WTC11 (cell line): ENCODE measurements around the gene IQSEC1. TPM values are rescaled to one million over a fixed set of nuclear protein-coding genes. Genes with fewer than 3 reads are reported as not detected.
A peak's percentile ranks its signal among the peaks of the same experiment; 100 is the strongest.
"Not testable (repeated sequence)": the region's sequence is repeated elsewhere in the genome, so short reads cannot be mapped to it uniquely, and the experiment has no call there.

Experiments
- ATAC-seq: fragments of 200-7000 bp; cut with Tn5 transposase; 2 replicates; pipeline ENCODE4 v1.10.0; 2021; ENCODE audit warnings: mild to moderate bottlenecking, moderate library complexity
- CTCF ChIA-PET: fragments of 300-600 bp; sonication (Branson Sonifier 250); formaldehyde crosslinking; loops from one replicate; lab custom pipeline; 2021; ENCODE audit warnings: antibody characterized with exemption; lab: Charles Lee
- POLR2A ChIA-PET: fragments of 350-600 bp; sonication (Branson Sonifier 250); formaldehyde crosslinking; loops from one replicate; lab custom pipeline; 2021; ENCODE audit warnings: antibody characterized with exemption; lab: Charles Lee
- DNase-seq: peaks from one replicate; pipeline ENCODE4 v3.0.0; 2021; ENCODE audit warnings: low spot score
- H3K27ac Mint-ChIP-seq: 2 replicates; pipeline ENCODE4 v1.8.0; 2021; ENCODE audit warnings: mixed read lengths
- H3K27me3 Mint-ChIP-seq: 2 replicates; pipeline ENCODE4 v1.8.0; 2021; ENCODE audit warnings: low read depth, mild to moderate bottlenecking, moderate library complexity, mixed read lengths
- H3K36me3 Mint-ChIP-seq: 2 replicates; pipeline ENCODE4 v1.8.0; 2021; ENCODE audit warnings: mixed read lengths
- H3K4me1 Mint-ChIP-seq: 2 replicates; pipeline ENCODE4 v1.8.0; 2022; ENCODE audit warnings: mixed read lengths
- H3K4me3 Mint-ChIP-seq: 2 replicates; pipeline ENCODE4 v1.8.0; 2021; ENCODE audit warnings: mild to moderate bottlenecking, moderate library complexity, mixed read lengths
- H3K9me3 Mint-ChIP-seq: 2 replicates; pipeline ENCODE4 v1.8.0; 2021; ENCODE audit warnings: mixed read lengths
- AR ChIP-seq: fragments of 250-450 bp; sonication (Bioruptor Pico); IDR thresholded peaks from 2 replicates; pipeline ENCODE4 v1.9.0; 2021; ENCODE audit warnings: mild to moderate bottlenecking
- E2F4 ChIP-seq: sonication (generic); formaldehyde crosslinking; IDR thresholded peaks from 2 replicates; pipeline ENCODE4 v1.8.1; 2022; ENCODE audit warnings: low read depth, mild to moderate bottlenecking, moderate library complexity, missing genetic modification reagents, borderline replicate concordance
- ESRRA ChIP-seq: sonication (generic); formaldehyde crosslinking; IDR thresholded peaks from 2 replicates; pipeline ENCODE4 v1.8.1; 2022; ENCODE audit warnings: mild to moderate bottlenecking, missing genetic modification reagents, borderline replicate concordance
- MAX ChIP-seq: sonication (generic); formaldehyde crosslinking; IDR thresholded peaks from 2 replicates; pipeline ENCODE4 v1.8.0; 2022; ENCODE audit warnings: mild to moderate bottlenecking, missing genetic modification reagents
- PREB ChIP-seq: sonication (generic); formaldehyde crosslinking; IDR thresholded peaks from 2 replicates; pipeline ENCODE4 v1.8.1; 2022; ENCODE audit warnings: mild to moderate bottlenecking, missing genetic modification reagents, moderate library complexity, borderline replicate concordance
- PRRX2 ChIP-seq: fragments of 250-450 bp; sonication (Bioruptor Pico); IDR thresholded peaks from 2 replicates; pipeline ENCODE4 v1.8.0; 2021; ENCODE audit warnings: mild to moderate bottlenecking
- SP1 ChIP-seq: sonication (generic); formaldehyde crosslinking; conservative IDR thresholded peaks from 2 replicates; pipeline ENCODE4 v1.8.1; 2022; ENCODE audit warnings: missing genetic modification reagents
- TP53 ChIP-seq: sonication (generic); formaldehyde crosslinking; IDR thresholded peaks from 2 replicates; pipeline ENCODE4 v1.8.1; 2023; ENCODE audit warnings: mild to moderate bottlenecking, missing genetic modification reagents
- ZNF121 ChIP-seq: sonication (generic); formaldehyde crosslinking; IDR thresholded peaks from 2 replicates; pipeline ENCODE4 v1.8.0; 2023; ENCODE audit warnings: missing genetic modification reagents
- ZNF232 ChIP-seq: sonication (generic); formaldehyde crosslinking; IDR thresholded peaks from 2 replicates; pipeline ENCODE4 v1.8.0; 2022; ENCODE audit warnings: mild to moderate bottlenecking, missing genetic modification reagents
- ZNF263 ChIP-seq: sonication (generic); formaldehyde crosslinking; IDR thresholded peaks from 2 replicates; pipeline ENCODE4 v1.8.1; 2022; ENCODE audit warnings: low read depth, mild to moderate bottlenecking, moderate library complexity, missing genetic modification reagents
- ZNF396 ChIP-seq: fragments of 250-450 bp; sonication (Bioruptor Pico); IDR thresholded peaks from 2 replicates; pipeline ENCODE4 v1.8.0; 2021; ENCODE audit warnings: mild to moderate bottlenecking, moderate library complexity, borderline replicate concordance
- ZNF423 ChIP-seq: fragments of 250-450 bp; sonication (Bioruptor Pico); IDR thresholded peaks from 2 replicates; pipeline ENCODE4 v2.1.2; 2022; ENCODE audit warnings: mild to moderate bottlenecking, moderate library complexity
- ZNF425 ChIP-seq: fragments of 250-450 bp; sonication (Bioruptor Pico); conservative IDR thresholded peaks from 2 replicates; pipeline ENCODE4 v1.9.0; 2021; ENCODE audit warnings: mild to moderate bottlenecking
- total RNA-seq: library from RNA; stranded (reverse); gene quantifications from 3 replicates; pipeline ENCODE4 v1.2.3, GENCODE V29; 2021

Gene IQSEC1
- total RNA-seq, 1 experiment from 2014 or later: 35.0 TPM

GRCh38 chr3:12878758-12879157 is 194.5 kb downstream of the IQSEC1 start:
- H3K27me3 Mint-ChIP-seq: peaks cover 42% of the 10 kb centered on the region
- CTCF ChIA-PET: interaction anchor here (1.0 to 7.2 kb wide), 2 partner anchors 11 to 13 kb away, joined by 4 to 57 read pairs; no protein-coding TSS in a partner anchor
- H3K4me3 Mint-ChIP-seq, H3K9me3 Mint-ChIP-seq, ATAC-seq, H3K4me1 Mint-ChIP-seq, H3K27ac Mint-ChIP-seq, H3K36me3 Mint-ChIP-seq, DNase-seq, POLR2A ChIA-PET: not testable (repeated sequence)

- ChIA-PET CTCF (interaction anchor here (0.6 to 7.2 kb wide), 6 partner anchors 9 to 657 kb away, joined by 3 to 57 read pairs (median 9); partner anchors contain the start of gene RPL32), POLR2A (no interaction called here)
- Mint-ChIP-seq H3K4me1 (peaks cover 6% of the 10 kb centered on the region), H3K4me3 (no peak overlapping the region), H3K27ac (no peak overlapping the region), H3K27me3 (peaks cover 42% of the 10 kb centered on the region), H3K36me3 (no peaks in the 10 kb centered on the region), H3K9me3 (no peaks in the 10 kb centered on the region)
- no peak for DNase-seq
- TF ChIP-seq AR (CRISPR knock-in tag): no peak
- ATAC-seq: peak; percentile 2; the same call in 1 of the 2 replicates
Measured at GRCh38 chr3:12878141-12878574, 195.1 kb downstream of the IQSEC1 start.

GRCh38 chr3:12877040-12877439 is 196.2 kb downstream of the IQSEC1 start:
- Mint-ChIP-seq H3K9me3 (no peaks in the 10 kb centered on the region), H3K36me3 (no peaks in the 10 kb centered on the region), H3K27me3 (peaks cover 46% of the 10 kb centered on the region), H3K4me3 (no peak overlapping the region), H3K4me1 (peaks cover 6% of the 10 kb centered on the region), H3K27ac (no peak overlapping the region)
- CTCF ChIA-PET: interaction anchor here (1.2 to 7.2 kb wide), 8 partner anchors 8 to 118 kb away, joined by 3 to 57 read pairs (median 10); partner anchors contain the start of gene RPL32
- DNase-seq: no peak
- POLR2A ChIA-PET: no interaction called here
- no peak for ATAC-seq
- TF ChIP-seq ZNF423 (CRISPR knock-in tag) (no peak), ZNF396 (CRISPR knock-in tag) (no peak), ZNF425 (CRISPR knock-in tag) (no peak), ESRRA (CRISPR knock-in tag) (no peak), ZNF232 (no peak), PRRX2 (no peak), ZNF263 (CRISPR knock-in tag) (no peak), TP53 (CRISPR knock-in tag) (no peak), E2F4 (CRISPR knock-in tag) (no peak)

- H3K9me3 Mint-ChIP-seq: no peaks in the 10 kb centered on the region
- TF ChIP-seq SP1 (CRISPR knock-in tag) (peak; percentile 68), MAX (peak; percentile 57; the same call in 1 of the 2 replicates), PREB (no peak), ZNF121 (CRISPR knock-in tag) (0 out of 2 replicates have a peak, but pooled peaks have one; percentile 32)
Measured at GRCh38 chr3:12875857-12876836, 197.1 kb downstream of the IQSEC1 start.

More at GRCh38 chr3:12875857-12876836, 197.1 kb downstream of the IQSEC1 start:
- CTCF ChIA-PET: interaction anchor here (0.9 to 7.2 kb wide), 10 partner anchors 9 to 119 kb away, joined by 3 to 57 read pairs (median 8); partner anchors contain the start of gene RPL32
- peaks cover 6% of the 10 kb centered on the region for H3K4me1 Mint-ChIP-seq
- H3K27me3 Mint-ChIP-seq: peaks cover 51% of the 10 kb centered on the region
- POLR2A ChIA-PET: no interaction called here
- peak; percentile 87 for DNase-seq
- H3K36me3 Mint-ChIP-seq: no peaks in the 10 kb centered on the region
- no peak overlapping the region for H3K27ac Mint-ChIP-seq
- peak overlapping the region; percentile 74 for H3K4me3 Mint-ChIP-seq
- peak; percentile 95 for ATAC-seq
